ENCODE measurements around the gene TAF11L13. TPM values are rescaled to one million over a fixed set of nuclear protein-coding genes. Genes with fewer than 3 reads are reported as not detected.
"Not testable (repeated sequence)": the region's sequence is repeated elsewhere in the genome, so short reads cannot be mapped to it uniquely, and the experiment has no call there.

The TAF11L13 gene
- total and polyA plus RNA-seq, 2 of the 13 experiments (the other 11 are each of a cell fraction or from before 2014, with no cell fraction given), result not detected

GRCh38 chr5:17655201-17655759 is 23.4 kb downstream of the TAF11L13 start:
- POLR2A ChIA-PET; H3K79me2 ChIP-seq (ENCODE audit: insufficient read depth, low read length); H3K27ac ChIP-seq (ENCODE audit: extremely low read length, insufficient read depth, low read length); ATAC-seq; H3K36me3 ChIP-seq (replicated peaks in 1 of 2; ENCODE audit: control insufficient read depth in 1 of 2, insufficient read depth in 2 of 2, low read length in 2 of 2); CTCF ChIA-PET (ENCODE audit: low intra/inter-chr PET ratio, low total read pairs); intact Hi-C loops (cut with micrococcal nuclease; ENCODE audit: unreplicated experiment); BruUV-seq (replicated peaks); in situ Hi-C loops (cut with HindIII; ENCODE audit: extremely low pct_ligation_motif_present, low pct_unique_long_range_greater_than_20kb); H3K4me2 ChIP-seq (ENCODE audit: low read depth, low read length); H3K4me3 ChIP-seq (replicated peaks in 1 of 3; ENCODE audit: insufficient read depth in 1 of 3, low read depth in 2 of 3, low read length in 3 of 3); H3K27me3 ChIP-seq (ENCODE audit: control insufficient read depth in 1 of 2, insufficient read depth in 2 of 2, low read length in 2 of 2); H4K20me1 ChIP-seq (ENCODE audit: insufficient read depth, low read length); DNase-seq (ENCODE audit: low spot score); H2AFZ ChIP-seq (ENCODE audit: low read length); H3K9ac ChIP-seq (ENCODE audit: insufficient read depth, low read depth, low read length); H3K4me1 ChIP-seq (ENCODE audit: insufficient read depth, low read length); FAIRE-seq: not testable (repeated sequence)
- WGBS (ENCODE audit: low lambda C conversion rate), result 75% methylated on average over 13 of the region's 32 CpGs
- peaks cover 11% of the 10 kb centered on the region; the same call in 1 of the 2 replicates for H3K9me3 ChIP-seq (ENCODE audit: low read length)

- POLR2A ChIA-PET, result no interaction called here
- no peaks in the 10 kb centered on the region for H3K4me1 ChIP-seq (ENCODE audit: insufficient read depth, low read length)
- no peaks in the 10 kb centered on the region for H3K27me3 ChIP-seq (ENCODE audit: control insufficient read depth in 1 of 2, insufficient read depth in 2 of 2, low read length in 2 of 2)
- no peak overlapping the region for H2AFZ ChIP-seq (ENCODE audit: low read length)
- peaks cover 11% of the 10 kb centered on the region; the same call in 1 of the 2 replicates for H3K9me3 ChIP-seq (ENCODE audit: low read length)
- no peak for DNase-seq (ENCODE audit: low spot score)
- no peak overlapping the region for H3K27ac ChIP-seq (ENCODE audit: extremely low read length, insufficient read depth, low read length)
- 11% methylated on average over 6 of the region's 6 CpGs for WGBS (ENCODE audit: low lambda C conversion rate)
- CTCF ChIA-PET (ENCODE audit: low intra/inter-chr PET ratio, low total read pairs), result no interaction called here
- no peaks in the 10 kb centered on the region for H3K36me3 ChIP-seq (replicated peaks in 1 of 2; ENCODE audit: control insufficient read depth in 1 of 2, insufficient read depth in 2 of 2, low read length in 2 of 2)
- intact Hi-C loops (cut with micrococcal nuclease; ENCODE audit: unreplicated experiment), result no loop called here
- ATAC-seq, result no peak
- H3K4me2 ChIP-seq (ENCODE audit: low read depth, low read length), result no peak overlapping the region
- FAIRE-seq, result no peak
- no TSS peak for BruUV-seq (replicated peaks)
- in situ Hi-C loops (cut with HindIII; ENCODE audit: extremely low pct_ligation_motif_present, low pct_unique_long_range_greater_than_20kb), result no loop called here
- no peak overlapping the region for H3K4me3 ChIP-seq (replicated peaks in 1 of 3; ENCODE audit: insufficient read depth in 1 of 3, low read depth in 2 of 3, low read length in 3 of 3)
- no peaks in the 10 kb centered on the region for H3K79me2 ChIP-seq (ENCODE audit: insufficient read depth, low read length)
- H3K9ac ChIP-seq (ENCODE audit: insufficient read depth, low read depth, low read length), result no peak overlapping the region
- H4K20me1 ChIP-seq (ENCODE audit: insufficient read depth, low read length), result no peaks in the 10 kb centered on the region
- TF ChIP-seq, protein P1, sequence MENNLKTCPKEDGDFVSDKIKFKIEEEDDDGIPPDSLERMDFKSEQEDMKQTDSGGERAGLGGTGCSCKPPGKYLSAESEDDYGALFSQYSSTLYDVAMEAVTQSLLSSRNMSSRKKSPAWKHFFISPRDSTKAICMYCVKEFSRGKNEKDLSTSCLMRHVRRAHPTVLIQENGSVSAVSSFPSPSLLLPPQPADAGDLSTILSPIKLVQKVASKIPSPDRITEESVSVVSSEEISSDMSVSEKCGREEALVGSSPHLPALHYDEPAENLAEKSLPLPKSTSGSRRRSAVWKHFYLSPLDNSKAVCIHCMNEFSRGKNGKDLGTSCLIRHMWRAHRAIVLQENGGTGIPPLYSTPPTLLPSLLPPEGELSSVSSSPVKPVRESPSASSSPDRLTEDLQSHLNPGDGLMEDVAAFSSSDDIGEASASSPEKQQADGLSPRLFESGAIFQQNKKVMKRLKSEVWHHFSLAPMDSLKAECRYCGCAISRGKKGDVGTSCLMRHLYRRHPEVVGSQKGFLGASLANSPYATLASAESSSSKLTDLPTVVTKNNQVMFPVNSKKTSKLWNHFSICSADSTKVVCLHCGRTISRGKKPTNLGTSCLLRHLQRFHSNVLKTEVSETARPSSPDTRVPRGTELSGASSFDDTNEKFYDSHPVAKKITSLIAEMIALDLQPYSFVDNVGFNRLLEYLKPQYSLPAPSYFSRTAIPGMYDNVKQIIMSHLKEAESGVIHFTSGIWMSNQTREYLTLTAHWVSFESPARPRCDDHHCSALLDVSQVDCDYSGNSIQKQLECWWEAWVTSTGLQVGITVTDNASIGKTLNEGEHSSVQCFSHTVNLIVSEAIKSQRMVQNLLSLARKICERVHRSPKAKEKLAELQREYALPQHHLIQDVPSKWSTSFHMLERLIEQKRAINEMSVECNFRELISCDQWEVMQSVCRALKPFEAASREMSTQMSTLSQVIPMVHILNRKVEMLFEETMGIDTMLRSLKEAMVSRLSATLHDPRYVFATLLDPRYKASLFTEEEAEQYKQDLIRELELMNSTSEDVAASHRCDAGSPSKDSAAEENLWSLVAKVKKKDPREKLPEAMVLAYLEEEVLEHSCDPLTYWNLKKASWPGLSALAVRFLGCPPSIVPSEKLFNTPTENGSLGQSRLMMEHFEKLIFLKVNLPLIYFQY (CRISPR knock-in tag; IDR thresholded peaks at IDR 0.05; ENCODE audit: borderline replicate concordance), result no peak
Observed at GRCh38 chr5:17655921-17656320, 24.0 kb downstream of the TAF11L13 start.

All from HepG2 (cell line).